CD14-positive monocyte (primary cell): ENCODE data around the gene RAE1. TPM values are rescaled to one million over a fixed set of nuclear protein-coding genes. Genes with fewer than 3 reads are reported as not detected.
A peak's percentile ranks its signal among the peaks of the same experiment; 100 is the strongest.

ENCODE experiments used
- DNase-seq, 3 donors: peaks; one replicate each; pipeline ENCODE4 v3.0.0-alpha.2; 2011 to 2022
- H2AFZ ChIP-seq: 2 replicates; pipeline ENCODE4 v1.6.0; 2012; ENCODE audit warnings: mild to moderate bottlenecking, low read depth, low read length, inconsistent platforms; ENCODE audit not compliant: insufficient read depth, poor library complexity, severe bottlenecking
- H3K27ac ChIP-seq, 2 donors: 1 replicate in 1 of 2; 2 replicates in 1 of 2; pipeline ENCODE4 v1.5.1; 2012 to 2013; ENCODE audit warnings: low read length in 2 of 2, control low read depth in 1 of 2, inconsistent platforms in 1 of 2, low read depth in 1 of 2, mild to moderate bottlenecking in 1 of 2
- H3K27me3 ChIP-seq, 2 donors: one replicate each; pipeline versions ENCODE4 v1.6.0 to v1.6.1; 2011 to 2013; ENCODE audit warnings: low read length in 2 of 2; ENCODE audit not compliant: control insufficient read depth in 2 of 2, insufficient read depth in 2 of 2
- H3K36me3 ChIP-seq, 2 donors: replicated peaks in 1 of 2; 1 replicate in 1 of 2; 2 replicates in 1 of 2; pipeline versions ENCODE4 v1.5.1 to v1.6.1; 2012 to 2013; ENCODE audit warnings: low read length in 2 of 2, control low read depth in 1 of 2, inconsistent platforms in 1 of 2, mild to moderate bottlenecking in 1 of 2; ENCODE audit not compliant: insufficient read depth in 2 of 2, control insufficient read depth in 1 of 2
- H3K4me1 ChIP-seq, 2 donors: 1 replicate in 1 of 2; 2 replicates in 1 of 2; pipeline versions ENCODE4 v1.5.1 to v1.6.1; 2012 to 2013; ENCODE audit warnings: low read length in 2 of 2, control low read depth in 1 of 2, inconsistent platforms in 1 of 2, mild to moderate bottlenecking in 1 of 2, moderate library complexity in 1 of 2; ENCODE audit not compliant: insufficient read depth in 2 of 2, control insufficient read depth in 1 of 2
- H3K4me2 ChIP-seq: replicated peaks from 2 replicates; pipeline ENCODE3; 2012; ENCODE audit warnings: low read length, moderate library complexity, mild to moderate bottlenecking; ENCODE audit not compliant: poor library complexity, severe bottlenecking; ENCODE audit errors: extremely low read depth
- H3K4me3 ChIP-seq, 3 experiments: fragments of 200-600 bp in 1 of 3; sonication (generic) in 1 of 3; replicated peaks in 1 of 3; 1 replicate in 2 of 3; 2 replicates in 1 of 3; pipeline ENCODE4 v1.5.1; 2011 to 2013; ENCODE audit warnings: low read length in 3 of 3, mild to moderate bottlenecking in 3 of 3, control low read depth in 2 of 3, low read depth in 2 of 3, inconsistent platforms in 1 of 3, moderate library complexity in 1 of 3
- H3K79me2 ChIP-seq: 2 replicates; pipeline ENCODE4 v1.6.0; 2012; ENCODE audit warnings: mild to moderate bottlenecking, control low read depth, inconsistent platforms, low read length, moderate library complexity; ENCODE audit not compliant: insufficient read depth
- H3K9ac ChIP-seq: 2 replicates; pipeline ENCODE4 v1.6.0; 2017; ENCODE audit warnings: low read length, mild to moderate bottlenecking; ENCODE audit not compliant: insufficient read depth, poor library complexity, severe bottlenecking
- H3K9me3 ChIP-seq, 2 donors: replicated peaks in 1 of 2; 1 replicate in 1 of 2; 2 replicates in 1 of 2; pipeline versions ENCODE4 v1.5.1 to v1.6.1; 2012 to 2013; ENCODE audit warnings: low read length in 2 of 2, control low read depth in 1 of 2; ENCODE audit not compliant: control insufficient read depth in 1 of 2, insufficient read depth in 1 of 2
- H4K20me1 ChIP-seq: 2 replicates; pipeline ENCODE4 v1.6.0; 2012; ENCODE audit warnings: mild to moderate bottlenecking, low read length, control low read depth, moderate library complexity; ENCODE audit not compliant: insufficient read depth
- H3K27ac Mint-ChIP-seq, 7 donors: one replicate each; pipeline ENCODE4 v1.8.0; 2020; ENCODE audit warnings: mild to moderate bottlenecking in 7 of 7, mixed read lengths in 7 of 7, moderate library complexity in 6 of 7, inconsistent platforms in 2 of 7
- H3K27me3 Mint-ChIP-seq, 3 donors: one replicate each; pipeline ENCODE4 v1.8.0; 2021 to 2022; ENCODE audit warnings: low read depth in 3 of 3, mild to moderate bottlenecking in 3 of 3, mixed read lengths in 3 of 3, moderate library complexity in 3 of 3, inconsistent platforms in 1 of 3
- H3K36me3 Mint-ChIP-seq, 2 donors: one replicate each; pipeline ENCODE4 v1.8.0; 2020; ENCODE audit warnings: mixed read lengths in 2 of 2, inconsistent platforms in 1 of 2, mild to moderate bottlenecking in 1 of 2
- H3K4me1 Mint-ChIP-seq: one replicate; pipeline ENCODE4 v1.8.0; 2020; ENCODE audit warnings: mild to moderate bottlenecking, mixed read lengths
- H3K4me3 Mint-ChIP-seq, 2 donors: one replicate each; pipeline ENCODE4 v1.8.0; 2020; ENCODE audit warnings: mild to moderate bottlenecking in 2 of 2, mixed read lengths in 2 of 2, moderate library complexity in 1 of 2
- H3K9me3 Mint-ChIP-seq, 7 donors: one replicate each; pipeline ENCODE4 v1.8.0; 2020 to 2022; ENCODE audit warnings: mixed read lengths in 7 of 7, mild to moderate bottlenecking in 6 of 7, moderate library complexity in 6 of 7, inconsistent platforms in 2 of 7
- CTCF ChIP-seq: fragments of 200-600 bp; IDR thresholded peaks from one replicate; pipeline ENCODE4 v1.8.0; 2022; ENCODE audit warnings: antibody characterized with exemption, mild to moderate bottlenecking
- WGBS: methylation state at CpG from one replicate; pipeline ENCODE4 v1.1.5; 2013; ENCODE audit warnings: missing lambda C conversion rate; ENCODE audit not compliant: insufficient coverage; 5-methylcytosine and 5-hydroxymethylcytosine counted together
- intact Hi-C, 2 donors: fragments of 100-400 bp; cut with micrococcal nuclease; formaldehyde crosslinking; loops; one replicate each; pipeline versions ENCODE4 v1.15.0 to v1.15.1; 2023
- polyA plus RNA-seq, 3 donors: library from polyadenylated mRNA; depleted of rRNA in 1 of 3; unstranded in 2 of 3; stranded (reverse) in 1 of 3; fragments of 300-500 nt in 2 of 3; fragments of >200 nt in 1 of 3; fragmentation: Illumina TruSeq in 2 of 3; gene quantifications; 1 replicate in 2 of 3; 2 replicates in 1 of 3; pipeline ENCODE4 v1.2.3, GENCODE V29; 2012 to 2021

The RAE1 gene
- polyA plus RNA-seq, 3 donors: 15.8 to 27.5 (median 21.7) TPM

- H3K9me3 ChIP-seq: no peaks in the 10 kb centered on the region
- peaks cover 38% of the 10 kb centered on the region for H3K4me1 Mint-ChIP-seq
- H3K36me3 Mint-ChIP-seq: peaks cover 9 to 15% of the 10 kb centered on the region in 2 donors
- H2AFZ ChIP-seq: no peak overlapping the region
- H3K4me1 ChIP-seq: peaks cover 21 to 27% of the 10 kb centered on the region in 2 donors
- peaks cover 0 to 3% (median 0%) of the 10 kb centered on the region in 7 donors for H3K9me3 Mint-ChIP-seq
- H3K36me3 ChIP-seq: peaks cover 7 to 13% of the 10 kb centered on the region in 2 donors
- DNase-seq: no peak
- H3K9ac ChIP-seq: no peak overlapping the region
- intact Hi-C loops: no loop called here
- WGBS: 94% methylated on average over 5 of the region's 10 CpGs
- no peak overlapping the region for H3K4me3 Mint-ChIP-seq
- peaks cover 11% of the 10 kb centered on the region for H4K20me1 ChIP-seq
- H3K4me2 ChIP-seq: no peak overlapping the region
- H3K27me3 Mint-ChIP-seq: peaks cover 0 to 5% (median 1%) of the 10 kb centered on the region in 3 donors
- no peak overlapping the region for H3K27ac ChIP-seq
- no peak overlapping the region for H3K27ac Mint-ChIP-seq
- no peaks in the 10 kb centered on the region for H3K27me3 ChIP-seq
- no peaks in the 10 kb centered on the region for H3K79me2 ChIP-seq
- no peak for TF ChIP-seq CTCF
- H3K4me3 ChIP-seq: no peak overlapping the region
These were observed 62.9 kb downstream of the RAE1 start for GRCh38 chr20:57413986-57414385.

GRCh38 chr20:57414867-57415592 is 64.0 kb downstream of the RAE1 start:
- H3K4me3 Mint-ChIP-seq: no peak overlapping the region
- no peak for TF ChIP-seq CTCF
- peak in 1 of 3 donors; percentile 23 for DNase-seq

More at GRCh38 chr20:57414867-57415592, 64.0 kb downstream of the RAE1 start:
- H3K9ac ChIP-seq: peak overlapping the region; percentile 6
- peak overlapping the region; percentile 5 for H3K4me2 ChIP-seq
- Mint-ChIP-seq H3K9me3 (peaks cover 0 to 5% (median 0%) of the 10 kb centered on the region in 7 donors), H3K36me3 (peaks cover 0 to 4% of the 10 kb centered on the region in 2 donors), H3K27ac (peak overlapping the region in 2 of 7 donors; percentile 40), H3K4me1 (peaks cover 33% of the 10 kb centered on the region), H3K27me3 (peaks cover 0 to 5% (median 1%) of the 10 kb centered on the region in 3 donors)
- H3K27ac ChIP-seq: no peak overlapping the region
- WGBS: 59% methylated on average over 13 of the region's 19 CpGs
- H4K20me1 ChIP-seq: peaks cover under 1% of the 10 kb centered on the region
- H3K79me2 ChIP-seq: no peaks in the 10 kb centered on the region
- H3K27me3 ChIP-seq: no peaks in the 10 kb centered on the region
- intact Hi-C loops: no loop called here
- H3K4me1 ChIP-seq: peaks cover 21 to 27% of the 10 kb centered on the region in 2 donors
- H3K4me3 ChIP-seq: no peak overlapping the region
- H3K36me3 ChIP-seq: peaks cover 0 to 2% of the 10 kb centered on the region in 2 donors
- H2AFZ ChIP-seq: peak overlapping the region; percentile 21
- H3K9me3 ChIP-seq: no peaks in the 10 kb centered on the region
